Measurements from ENCODE around the gene SLC22A14. TPM values are rescaled to one million over a fixed set of nuclear protein-coding genes. Genes with fewer than 3 reads are reported as not detected.

Gene SLC22A14
- total RNA-seq, 1 experiment from 2014 or later = 0.14 TPM

GRCh38 chr3:38335263-38335662, 53.2 kb downstream of the SLC22A14 start:
- ChIA-PET CTCF (no interaction called here), POLR2A (no interaction called here)
- Mint-ChIP-seq H3K27me3 (ENCODE audit: insufficient read depth, unreplicated experiment) (no peaks in the 10 kb centered on the region), H3K27ac (ENCODE audit: unreplicated experiment) (no peak overlapping the region), H3K4me1 (ENCODE audit: low read depth, unreplicated experiment) (no peaks in the 10 kb centered on the region), H3K36me3 (ENCODE audit: insufficient read depth, unreplicated experiment) (no peaks in the 10 kb centered on the region), H3K4me3 (ENCODE audit: unreplicated experiment) (no peak overlapping the region), H3K9me3 (ENCODE audit: unreplicated experiment) (no peaks in the 10 kb centered on the region)
- Histone ChIP-seq H3K9me3 (no peaks in the 10 kb centered on the region), H3K36me3 (ENCODE audit: control insufficient read depth, insufficient read depth, low read length) (no peaks in the 10 kb centered on the region), H3K4me1 (no peaks in the 10 kb centered on the region), H3K27me3 (replicated peaks; ENCODE audit: control insufficient read depth, insufficient read depth, low read length) (no peaks in the 10 kb centered on the region), H3K4me3 (ENCODE audit: low read depth, low read length) (no peak overlapping the region)
- intact Hi-C loops (cut with micrococcal nuclease; ENCODE audit: unreplicated experiment) = no loop called here
- no TSS peak for BruUV-seq (replicated peaks)
- TF ChIP-seq CTCF (IDR thresholded peaks at IDR 0.05; ENCODE audit: insufficient read depth in 1 of 2, low read depth in 1 of 2, low read length in 1 of 2, severe bottlenecking in 1 of 2, unreplicated experiment in 1 of 2) = no peak
- no peak for DNase-seq

GRCh38 chr3:38337703-38338102, 55.6 kb downstream of the SLC22A14 start:
- Mint-ChIP-seq H3K9me3 (ENCODE audit: unreplicated experiment) (no peaks in the 10 kb centered on the region), H3K27me3 (ENCODE audit: insufficient read depth, unreplicated experiment) (no peaks in the 10 kb centered on the region), H3K4me1 (ENCODE audit: low read depth, unreplicated experiment) (no peaks in the 10 kb centered on the region), H3K27ac (ENCODE audit: unreplicated experiment) (no peak overlapping the region), H3K4me3 (ENCODE audit: unreplicated experiment) (no peak overlapping the region), H3K36me3 (ENCODE audit: insufficient read depth, unreplicated experiment) (no peaks in the 10 kb centered on the region)
- no peak for DNase-seq
- no peaks in the 10 kb centered on the region for H3K9me3 ChIP-seq
- ChIA-PET CTCF (no interaction called here), POLR2A (no interaction called here)
- H3K36me3 ChIP-seq (ENCODE audit: control insufficient read depth, insufficient read depth, low read length) = no peaks in the 10 kb centered on the region
- BruUV-seq (replicated peaks) = no TSS peak
- no peaks in the 10 kb centered on the region for H3K27me3 ChIP-seq (replicated peaks; ENCODE audit: control insufficient read depth, insufficient read depth, low read length)
- intact Hi-C loops (cut with micrococcal nuclease; ENCODE audit: unreplicated experiment) = no loop called here
- H3K4me3 ChIP-seq (ENCODE audit: low read depth, low read length) = no peak overlapping the region
- no peak for TF ChIP-seq CTCF (IDR thresholded peaks at IDR 0.05; ENCODE audit: insufficient read depth in 1 of 2, low read depth in 1 of 2, low read length in 1 of 2, severe bottlenecking in 1 of 2, unreplicated experiment in 1 of 2)
- H3K4me1 ChIP-seq = no peaks in the 10 kb centered on the region

- no peaks in the 10 kb centered on the region for H3K9me3 ChIP-seq
- intact Hi-C loops (cut with micrococcal nuclease; ENCODE audit: unreplicated experiment) = no loop called here
- H3K9me3 Mint-ChIP-seq (ENCODE audit: unreplicated experiment) = peaks cover 8% of the 10 kb centered on the region
Observed at GRCh38 chr3:38343797-38344594, 61.9 kb downstream of the SLC22A14 start.

More at GRCh38 chr3:38343797-38344594, 61.9 kb downstream of the SLC22A14 start:
- Mint-ChIP-seq H3K4me3 (ENCODE audit: unreplicated experiment) (no peak overlapping the region), H3K4me1 (ENCODE audit: low read depth, unreplicated experiment) (no peaks in the 10 kb centered on the region), H3K36me3 (ENCODE audit: insufficient read depth, unreplicated experiment) (no peaks in the 10 kb centered on the region), H3K27ac (ENCODE audit: unreplicated experiment) (no peak overlapping the region), H3K27me3 (ENCODE audit: insufficient read depth, unreplicated experiment) (no peaks in the 10 kb centered on the region)
- H3K4me3 ChIP-seq (ENCODE audit: low read depth, low read length) = no peak overlapping the region
- peaks cover 6% of the 10 kb centered on the region; the same call in 1 of the 2 replicates for H3K4me1 ChIP-seq
- BruUV-seq (replicated peaks) = no TSS peak
- H3K27me3 ChIP-seq (replicated peaks; ENCODE audit: control insufficient read depth, insufficient read depth, low read length) = no peaks in the 10 kb centered on the region
- POLR2A ChIA-PET = no interaction called here
- H3K36me3 ChIP-seq (ENCODE audit: control insufficient read depth, insufficient read depth, low read length) = 0 out of 2 replicates have a peak, but pooled peaks cover under 1% of the 10 kb centered on the region
- DNase-seq = no peak
- TF ChIP-seq CTCF (IDR thresholded peaks at IDR 0.05; ENCODE audit: insufficient read depth in 1 of 2, low read depth in 1 of 2, low read length in 1 of 2, severe bottlenecking in 1 of 2, unreplicated experiment in 1 of 2) = no peak
- CTCF ChIA-PET = interaction anchor here (0.6 to 1.4 kb wide), 2 partner anchors 66 to 340 kb away, joined by 4 to 8 read pairs; no protein-coding TSS in a partner anchor

All from Caco-2 (cell line).